Colon (tissue), 2 donors: Measurements from ENCODE around the gene JMJD6.
"Not testable (repeated sequence)": the region's sequence is repeated elsewhere in the genome, so short reads cannot be mapped to it uniquely, and the experiment has no call there.

Experiments
- FAIRE-seq: peaks from 2 replicates; lab custom pipeline; 2012; peaks lifted over from hg19 to GRCh38; lab: Jason Lieb, UNC
- donor health status: control.
- donor health status: control.

Gene JMJD6

GRCh38 chr17:76726231-76726775 lies at the start of gene JMJD6:
Gene JMJD6, minus strand, starts transcription at chr17:76726606. Its CDS starts 131 bp downstream, at chr17:76726475.
- no peak for FAIRE-seq

- FAIRE-seq: no peak
Measured at GRCh38 chr17:76775021-76775600, 48.7 kb upstream of the JMJD6 start.

GRCh38 chr17:76772842-76773525 lies 46.6 kb upstream of the JMJD6 start:
- FAIRE-seq: no peak

GRCh38 chr17:76758570-76758969 lies 32.2 kb upstream of the JMJD6 start:
- no peak for FAIRE-seq

GRCh38 chr17:76757256-76757655 lies 30.9 kb upstream of the JMJD6 start:
- no peak for FAIRE-seq

- FAIRE-seq: no peak
Measured at GRCh38 chr17:76755285-76755684, 28.9 kb upstream of the JMJD6 start.

- no peak for FAIRE-seq
Measured at GRCh38 chr17:76753061-76753961, 26.9 kb upstream of the JMJD6 start.

GRCh38 chr17:76752006-76752405 lies 25.6 kb upstream of the JMJD6 start:
- no peak for FAIRE-seq

GRCh38 chr17:76751416-76751993 lies 25.1 kb upstream of the JMJD6 start:
- no peak for FAIRE-seq

- no peak for FAIRE-seq
Measured at GRCh38 chr17:76748657-76749056, 22.3 kb upstream of the JMJD6 start.

- no peak for FAIRE-seq
Measured at GRCh38 chr17:76747716-76748363, 21.4 kb upstream of the JMJD6 start.

GRCh38 chr17:76745785-76746184 lies 19.4 kb upstream of the JMJD6 start:
- not testable (repeated sequence) for FAIRE-seq

GRCh38 chr17:76744747-76745146 lies 18.3 kb upstream of the JMJD6 start:
- FAIRE-seq: no peak

GRCh38 chr17:76742958-76743357 lies 16.6 kb upstream of the JMJD6 start:
- no peak for FAIRE-seq

GRCh38 chr17:76740329-76741118 lies 14.1 kb upstream of the JMJD6 start:
- FAIRE-seq: no peak

GRCh38 chr17:76739568-76740115 lies 13.2 kb upstream of the JMJD6 start:
- not testable (repeated sequence) for FAIRE-seq

GRCh38 chr17:76738468-76738850 lies 12.1 kb upstream of the JMJD6 start:
- no peak for FAIRE-seq

- FAIRE-seq: no peak
Measured at GRCh38 chr17:76737676-76738467, 11.5 kb upstream of the JMJD6 start, which contains the start of gene MFSD11. Gene MFSD11, plus strand, starts transcription at chr17:76738119. Its CDS starts 234 bp downstream, at chr17:76738353.

- no peak for FAIRE-seq
Measured at GRCh38 chr17:76737082-76737675, 10.8 kb upstream of the JMJD6 start, which contains the start of gene SRSF2. Gene SRSF2, minus strand, starts transcription at chr17:76737331. Its CDS starts 171 bp downstream, at chr17:76737160.
